Suppressor macrophage treated with lipopolysaccharide for 1 hour (primary cell): ENCODE data around the gene PEX11A.
A peak's percentile ranks its signal among the peaks of the same experiment; 100 is the strongest.

Experiments used
- DNase-seq, 3 donors: peaks; one replicate each; pipeline ENCODE4 v3.0.0-alpha.2; 2020 to 2022

PEX11A gene

GRCh38 chr15:89674526-89674925, 16.0 kb downstream of the PEX11A start:
- no peak for DNase-seq

DNA sequence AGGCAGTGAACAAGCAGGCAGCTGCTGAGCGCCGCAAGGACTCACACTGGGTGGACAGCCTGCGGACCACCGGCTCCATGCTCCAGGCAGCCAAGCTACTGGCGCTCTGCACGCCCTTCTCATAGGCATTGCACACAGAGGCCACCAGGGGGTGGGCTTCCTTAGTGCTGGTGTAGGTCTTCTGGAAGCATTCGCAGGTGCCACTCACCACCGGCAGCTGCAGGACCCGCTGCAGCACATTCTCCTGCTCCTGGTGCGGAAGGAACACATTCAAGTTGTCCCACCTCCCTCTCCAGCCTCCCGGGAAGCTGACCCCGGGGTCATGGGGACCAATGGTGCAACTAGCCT, 17.4 kb downstream of the PEX11A start:
- DNase-seq = peak in 2 of 3 donors; percentile 19 to 43

- no peak for DNase-seq
These were observed 18.1 kb downstream of the PEX11A start for GRCh38 chr15:89672221-89673164.

DNA sequence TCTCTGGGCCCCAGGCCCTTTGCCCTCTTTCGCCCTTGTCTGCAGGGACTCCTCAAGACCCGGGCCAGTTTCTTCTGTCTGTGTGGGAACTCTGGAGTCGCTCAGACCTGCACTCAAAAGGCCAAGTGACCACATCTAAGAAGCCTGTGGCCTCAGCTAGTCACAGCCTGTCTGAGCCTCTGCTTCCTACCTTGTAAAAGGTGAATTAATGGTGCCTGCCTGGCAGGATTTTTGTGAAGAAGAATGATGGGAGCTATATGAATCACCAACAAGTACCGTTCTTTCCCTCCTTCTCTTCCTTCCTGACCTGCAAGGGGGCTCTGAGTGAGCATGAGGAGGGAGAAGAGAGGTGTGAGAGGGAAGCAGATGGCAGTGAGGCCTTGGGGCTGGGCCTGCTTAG, 18.9 kb downstream of the PEX11A start:
- DNase-seq = no peak

DNA sequence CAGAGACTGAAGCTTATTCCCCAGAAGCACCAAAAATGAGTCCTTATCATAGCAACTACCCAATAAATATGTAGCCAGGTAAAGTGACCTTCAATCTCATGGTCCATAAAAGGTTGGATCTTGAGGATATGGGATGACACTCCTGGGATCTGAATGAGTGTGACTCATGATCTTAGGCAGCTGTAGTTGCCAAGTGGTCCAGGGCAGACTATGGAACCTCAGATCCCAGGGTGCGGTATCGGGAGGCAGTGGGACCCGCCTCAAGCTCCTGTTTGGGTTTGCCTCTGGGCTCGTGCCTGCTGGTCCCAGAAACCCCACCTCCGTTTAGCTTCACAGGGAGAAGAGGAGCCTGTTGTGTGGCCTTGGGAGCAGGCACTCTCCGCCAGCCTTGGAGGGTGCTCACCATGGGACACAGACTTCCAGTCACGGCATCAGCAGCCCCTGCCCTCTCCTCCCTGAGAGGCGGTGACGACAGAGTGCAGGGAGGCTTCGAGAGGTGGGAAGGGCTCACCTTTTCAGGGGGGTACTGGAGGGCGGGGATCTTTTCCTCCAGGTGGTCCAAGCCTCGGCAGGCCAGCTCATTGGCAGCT, 19.5 kb downstream of the PEX11A start:
- no peak for DNase-seq

GRCh38 chr15:89669941-89670340, 20.6 kb downstream of the PEX11A start:
- no peak for DNase-seq

- no peak for DNase-seq
These were observed 21.2 kb downstream of the PEX11A start for GRCh38 chr15:89669309-89669865.

- DNase-seq = no peak
These were observed 22.4 kb downstream of the PEX11A start for GRCh38 chr15:89668171-89668570.

DNA sequence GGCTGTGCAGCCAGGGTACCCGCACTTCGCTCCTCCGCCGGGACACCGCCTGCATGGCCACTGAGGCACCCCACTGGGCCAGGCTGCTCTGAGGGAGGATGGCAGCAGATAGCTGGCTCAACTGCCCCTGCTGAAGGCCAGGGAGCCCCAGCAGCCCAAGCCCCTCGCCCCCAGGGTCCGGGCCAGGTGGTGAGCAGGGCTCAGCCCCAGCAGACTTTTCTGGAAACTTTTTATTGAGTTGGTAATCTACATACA, 22.9 kb downstream of the PEX11A start:
- DNase-seq = no peak

- no peak for DNase-seq
These were observed 23.5 kb downstream of the PEX11A start for GRCh38 chr15:89666858-89667705.

- no peak for DNase-seq
These were observed 24.2 kb downstream of the PEX11A start for GRCh38 chr15:89666184-89666857.

DNA sequence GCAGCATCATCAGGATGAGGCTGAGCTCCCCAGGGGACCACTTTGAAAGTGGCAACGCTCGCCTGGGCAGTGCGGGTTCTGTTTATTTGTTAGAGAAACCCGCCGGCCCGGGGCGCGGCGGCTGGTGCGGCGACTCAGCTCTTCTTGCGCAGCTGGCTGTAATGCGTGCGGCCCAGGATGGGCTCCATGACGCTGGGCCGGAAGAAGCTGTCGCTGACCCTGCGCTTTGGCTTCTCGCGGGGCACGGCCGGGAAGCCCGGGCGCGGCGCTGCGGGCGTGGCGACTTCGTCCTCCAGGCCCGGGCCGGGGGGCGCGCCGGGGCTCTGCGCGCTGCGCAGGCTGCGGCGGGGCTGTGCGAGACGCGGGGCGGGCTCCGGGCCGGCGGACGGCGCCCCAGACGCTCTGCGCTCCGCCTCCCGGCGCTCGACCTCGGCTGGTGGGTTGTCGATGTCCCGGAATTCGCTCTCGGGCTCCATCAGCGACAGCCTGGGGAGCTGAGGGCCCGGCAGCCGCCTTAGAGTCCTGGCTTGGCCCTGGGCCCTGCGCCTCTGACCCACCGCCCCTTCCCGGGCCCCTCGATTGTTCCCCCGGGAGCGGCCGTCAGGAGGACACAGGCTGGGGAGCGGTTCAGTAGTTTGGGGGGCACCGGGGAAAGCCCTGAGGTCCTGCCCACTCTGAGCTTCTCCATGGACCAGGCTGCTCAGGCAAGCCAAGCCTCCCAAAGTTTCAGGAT, 24.9 kb downstream of the PEX11A start:
- peak; percentile 65 to 78 (median 71) for DNase-seq

DNA sequence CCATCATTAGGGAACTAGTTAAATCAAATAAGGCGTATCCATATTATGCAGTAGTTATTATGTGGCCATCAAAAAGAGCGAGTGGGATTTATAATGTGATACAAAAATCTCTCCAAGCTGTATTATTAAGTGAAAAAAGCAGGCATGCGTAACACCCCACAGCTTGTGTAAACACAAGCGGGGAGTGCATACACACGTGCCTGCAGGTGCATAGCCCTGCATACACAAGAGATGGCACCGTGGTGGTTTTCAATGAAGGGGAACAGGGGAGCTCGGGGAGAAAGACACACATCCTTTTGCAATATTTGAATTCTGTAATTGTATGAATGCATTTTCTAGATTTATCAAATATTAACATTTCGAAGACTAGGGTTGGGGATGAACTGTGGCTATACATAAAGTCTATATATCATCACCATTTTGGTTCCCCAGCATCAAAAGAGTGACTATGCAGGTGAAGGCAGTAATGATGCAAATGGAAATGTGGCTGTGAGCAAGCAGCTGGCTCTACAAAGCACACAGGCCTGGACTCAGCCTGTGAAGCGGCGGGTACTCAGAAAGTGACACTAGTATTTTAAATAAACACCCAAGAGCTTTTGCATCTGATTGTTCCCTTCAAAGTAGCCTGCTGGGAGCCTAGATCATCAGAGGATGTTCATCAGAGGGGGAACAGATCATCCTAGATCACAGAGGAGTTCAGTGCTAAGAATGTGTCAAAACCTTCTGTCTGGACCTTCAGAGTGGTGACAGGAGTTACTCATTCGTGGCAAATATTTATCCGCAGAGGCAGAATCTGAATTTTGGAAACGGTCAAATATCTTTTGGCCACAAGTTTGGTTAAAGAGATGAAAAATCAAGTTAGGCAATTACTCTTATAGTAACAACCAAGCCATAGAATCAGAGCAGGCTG, 25.9 kb downstream of the PEX11A start:
- DNase-seq = no peak

- DNase-seq = peak in 2 of 3 donors; percentile 20 to 22
These were observed 27.5 kb downstream of the PEX11A start for GRCh38 chr15:89662893-89663626.

- DNase-seq = no peak
These were observed 30.0 kb downstream of the PEX11A start for GRCh38 chr15:89660556-89660955.

- DNase-seq = no peak
These were observed 31.3 kb downstream of the PEX11A start for GRCh38 chr15:89659295-89659694.

DNA sequence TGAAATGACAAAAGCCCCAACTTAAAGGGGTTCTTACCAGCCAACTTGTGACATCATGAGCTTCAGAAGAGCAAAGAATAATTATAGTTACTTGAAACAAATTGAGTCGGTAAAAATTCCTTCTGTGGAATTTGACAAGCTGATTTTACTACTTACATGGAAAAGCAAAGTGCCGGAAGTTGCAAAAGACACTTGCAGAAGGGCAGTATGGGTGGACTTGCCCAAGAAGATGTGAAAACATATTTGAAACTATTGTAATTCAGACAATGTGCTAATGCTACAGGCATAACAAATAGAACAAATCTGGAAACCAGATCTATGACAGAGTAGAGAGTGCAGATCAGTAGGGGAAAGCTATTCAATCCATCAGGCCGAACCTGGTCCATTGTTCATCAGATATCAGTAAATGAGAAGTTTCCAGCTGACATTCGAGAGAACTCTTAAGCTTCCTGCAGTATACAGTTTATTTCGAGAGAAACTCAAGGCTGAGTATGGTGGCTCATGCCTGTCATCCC, 32.8 kb downstream of the PEX11A start:
- no peak for DNase-seq

DNA sequence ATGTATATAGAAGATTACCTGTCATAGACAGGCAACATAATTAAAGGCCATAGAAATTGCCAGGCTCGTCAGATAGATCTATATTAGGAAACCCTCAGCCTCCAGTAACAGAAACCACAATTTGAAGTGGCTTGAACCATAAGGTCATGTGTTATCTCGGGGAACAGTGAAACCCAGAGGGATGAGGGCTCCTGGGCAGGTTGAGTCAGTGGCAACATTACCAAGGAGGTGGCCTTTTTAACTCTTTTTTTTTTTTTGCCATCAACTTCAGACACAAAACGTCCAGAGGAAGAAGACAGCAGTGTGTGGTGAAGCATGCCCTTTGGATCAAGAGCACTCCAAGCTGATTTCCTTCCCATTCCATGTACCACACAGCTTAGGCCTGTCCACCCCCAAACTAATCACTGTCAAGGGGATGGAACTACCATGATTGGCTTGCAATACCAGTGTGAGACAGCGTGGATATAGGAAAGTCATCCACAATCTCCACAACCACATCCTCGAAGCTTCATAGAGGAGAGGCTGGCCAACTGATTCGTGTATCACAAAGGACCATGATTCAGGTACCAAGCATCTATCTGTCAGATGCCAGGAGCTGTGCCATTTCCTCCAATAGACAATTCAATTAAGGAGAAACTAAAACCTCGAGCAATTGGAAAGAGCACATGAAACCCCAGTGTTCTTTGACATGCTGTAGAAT, 34.3 kb downstream of the PEX11A start:
- DNase-seq = no peak
